NCI-H2196 treated with DMSO at 0.1 percent for 48 hours (cell line): Measurements from ENCODE around the gene EMC9.

Source experiments
- DNase-seq: peaks from one replicate; lab custom pipeline; 2025; ENCODE audit not compliant: unreplicated experiment; lab: John Stamatoyannopoulos, UW

EMC9 gene, protein sequence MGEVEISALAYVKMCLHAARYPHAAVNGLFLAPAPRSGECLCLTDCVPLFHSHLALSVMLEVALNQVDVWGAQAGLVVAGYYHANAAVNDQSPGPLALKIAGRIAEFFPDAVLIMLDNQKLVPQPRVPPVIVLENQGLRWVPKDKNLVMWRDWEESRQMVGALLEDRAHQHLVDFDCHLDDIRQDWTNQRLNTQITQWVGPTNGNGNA

DNA sequence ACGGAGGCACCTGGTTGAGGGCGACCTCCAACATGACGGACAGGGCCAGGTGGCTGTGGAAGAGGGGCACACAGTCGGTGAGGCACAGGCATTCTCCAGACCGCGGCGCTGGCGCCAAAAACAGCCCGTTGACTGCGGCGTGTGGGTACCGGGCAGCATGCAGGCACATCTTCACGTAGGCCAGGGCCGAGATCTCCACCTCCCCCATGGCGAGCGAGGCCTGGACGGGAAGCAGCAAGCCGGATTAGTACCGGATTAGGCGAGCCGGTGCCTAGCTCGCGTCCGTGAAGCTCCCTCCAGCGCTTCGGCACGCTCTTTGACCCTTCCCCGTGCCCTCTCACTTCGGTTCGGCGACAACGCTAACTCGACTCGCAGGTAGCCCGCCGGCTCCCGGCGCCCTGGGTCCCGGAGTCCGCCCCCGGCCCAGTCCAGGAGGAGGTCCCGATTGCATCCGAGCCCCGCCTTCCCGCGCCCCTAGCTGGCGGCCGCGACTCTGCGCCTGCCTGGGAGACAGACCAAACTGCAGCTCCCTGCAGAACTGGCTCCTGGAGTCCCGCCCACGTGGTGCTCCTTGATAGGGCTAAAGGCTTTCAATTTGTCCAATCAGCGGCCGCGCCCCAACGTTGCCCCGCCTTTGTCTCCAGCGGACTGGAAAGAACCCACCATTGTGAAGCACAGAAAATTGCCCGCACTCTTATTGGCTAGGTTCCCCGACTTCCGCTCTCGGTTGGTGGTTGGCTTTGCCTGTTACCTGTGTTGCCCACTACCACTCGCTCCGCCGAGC lies at the start of gene EMC9:
EMC9 (minus strand) TSS at position 495 of the 784 bp plus-strand sequence; CDS start at position 208, 287 bp downstream.
- peak; percentile 99 for DNase-seq

DNA sequence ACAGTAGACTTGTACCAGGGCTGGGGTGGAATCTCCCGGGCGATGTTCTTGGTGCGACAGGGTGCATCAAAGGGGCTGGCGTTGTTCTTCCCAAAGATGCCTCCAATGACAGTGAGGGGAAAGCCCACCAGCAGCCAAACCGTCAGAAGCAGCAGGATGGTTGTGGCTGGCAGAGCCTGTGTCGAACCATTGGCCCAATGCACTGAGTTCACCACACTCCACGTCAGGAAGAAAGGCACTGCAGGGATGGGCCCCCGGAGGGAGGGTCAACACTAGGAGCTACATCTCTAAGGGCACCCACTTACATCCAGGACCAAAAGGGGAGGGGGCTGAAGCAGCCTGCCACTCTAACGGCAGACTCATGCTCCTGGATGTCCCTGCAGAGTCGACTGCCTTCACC lies 49.0 kb upstream of the EMC9 start:
- DNase-seq: no peak

DNA sequence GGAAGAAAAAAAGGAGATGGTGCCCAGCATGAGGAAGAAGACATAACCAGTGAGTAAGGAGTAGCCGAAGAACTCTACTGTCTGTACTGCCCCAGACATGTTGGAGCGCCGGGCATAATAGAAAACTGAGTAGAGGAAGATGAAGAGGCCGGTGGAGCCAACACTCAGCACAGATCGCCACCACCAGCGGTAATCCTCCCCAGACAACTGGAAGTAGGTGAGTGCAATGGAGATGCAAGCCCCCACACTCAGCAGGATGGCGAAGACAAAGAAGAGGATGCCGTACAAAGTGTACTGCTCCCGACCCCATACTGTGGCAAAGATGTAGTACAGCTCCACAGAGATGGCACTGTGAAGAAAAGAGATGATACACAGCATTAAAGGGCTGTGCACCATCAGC lies 48.1 kb upstream of the EMC9 start:
- no peak for DNase-seq

GRCh38 chr14:24189059-24189375 lies 47.6 kb upstream of the EMC9 start:
- no peak for DNase-seq

DNA sequence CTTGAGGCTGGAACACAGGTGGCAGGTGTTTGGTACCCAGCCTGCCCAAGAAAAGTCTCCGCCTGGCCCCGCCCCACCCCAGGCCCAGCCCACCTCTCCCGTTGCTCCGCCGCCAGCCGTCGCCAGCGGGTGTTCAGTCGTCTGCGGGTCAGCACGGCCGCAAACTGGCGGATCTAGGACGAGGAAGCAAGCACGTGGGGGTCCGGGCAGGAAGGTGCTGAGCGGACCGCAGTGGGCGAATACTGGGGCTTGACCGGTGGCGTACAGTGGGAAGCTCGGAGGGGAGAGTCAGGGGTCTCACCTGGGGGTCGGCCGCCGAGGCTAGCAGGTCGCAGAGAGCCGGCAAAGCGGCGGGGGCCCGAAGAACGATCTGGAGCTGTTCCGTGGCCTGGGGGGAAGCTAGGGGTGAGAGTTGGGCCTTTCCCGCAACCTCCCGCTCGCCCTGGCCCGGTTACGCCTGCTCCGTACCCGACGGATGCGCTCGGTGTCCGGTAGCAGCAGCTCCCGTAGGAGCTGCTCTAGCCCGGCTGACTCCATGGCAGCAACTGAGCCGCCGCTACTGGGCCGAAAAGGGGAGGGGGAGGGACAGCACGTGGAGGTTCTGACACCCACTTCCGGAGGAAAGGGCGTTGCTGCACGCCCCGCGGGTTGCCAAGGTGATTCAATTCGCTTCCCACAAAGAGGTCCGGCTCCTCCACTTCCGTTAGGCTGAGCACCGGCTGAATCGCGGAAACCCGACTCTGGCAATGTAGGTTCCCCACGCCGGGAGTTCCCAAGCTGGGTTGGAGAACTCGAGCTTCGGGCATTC lies 47.1 kb upstream of the EMC9 start, which contains the start of gene IPO4:
IPO4 (minus strand) TSS at position 566 of the 808 bp plus-strand sequence; CDS start at position 537, 29 bp downstream.
- peak; percentile 98 for DNase-seq

DNA sequence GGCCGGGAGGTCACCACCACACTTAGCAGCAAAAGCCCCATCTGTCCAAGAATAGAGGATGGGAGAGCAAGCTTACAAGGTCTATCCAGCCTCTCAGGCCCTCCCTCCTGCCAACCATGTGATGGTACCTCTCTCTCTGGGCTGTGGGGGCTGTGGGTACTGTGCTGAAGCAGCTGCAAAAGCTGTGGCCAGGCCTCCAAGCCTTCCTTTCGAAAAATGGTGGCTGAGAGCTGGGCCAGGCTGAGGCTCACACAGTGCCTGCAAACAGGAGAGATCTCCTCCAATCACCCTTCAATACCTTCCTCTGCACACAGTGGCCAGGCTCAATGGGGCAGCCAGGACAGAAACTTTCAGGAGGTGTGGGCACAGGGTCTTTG lies 46.1 kb upstream of the EMC9 start:
- DNase-seq: no peak

GRCh38 chr14:24186831-24187538 lies 45.6 kb upstream of the EMC9 start:
- DNase-seq: no peak

DNA sequence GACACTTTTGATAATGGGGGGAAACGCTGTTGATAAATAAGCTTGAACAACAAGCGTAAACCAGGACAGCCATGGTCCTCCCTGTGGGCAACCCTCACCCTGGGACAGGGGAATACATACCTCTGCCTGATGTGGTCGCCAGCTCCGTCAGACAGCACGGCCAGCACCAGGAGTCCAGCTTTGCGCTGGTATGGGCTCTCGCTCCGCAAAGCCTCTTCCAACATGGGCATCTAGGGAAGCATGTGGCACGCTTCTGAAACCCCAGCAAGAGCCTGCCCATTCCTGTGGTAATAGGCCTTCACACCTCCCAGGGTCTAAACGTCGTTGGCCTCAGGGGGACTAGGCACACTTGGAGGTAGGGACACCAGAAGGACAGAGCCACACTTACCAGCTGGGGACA lies 44.4 kb upstream of the EMC9 start:
- no peak for DNase-seq

- no peak for DNase-seq
Measured at GRCh38 chr14:24185026-24185425, 43.6 kb upstream of the EMC9 start.

GRCh38 chr14:24184104-24184970 lies 42.9 kb upstream of the EMC9 start:
- no peak for DNase-seq

GRCh38 chr14:24183014-24183481 lies 41.7 kb upstream of the EMC9 start:
- DNase-seq: no peak

GRCh38 chr14:24182110-24182882 lies 40.9 kb upstream of the EMC9 start:
- no peak for DNase-seq

DNA sequence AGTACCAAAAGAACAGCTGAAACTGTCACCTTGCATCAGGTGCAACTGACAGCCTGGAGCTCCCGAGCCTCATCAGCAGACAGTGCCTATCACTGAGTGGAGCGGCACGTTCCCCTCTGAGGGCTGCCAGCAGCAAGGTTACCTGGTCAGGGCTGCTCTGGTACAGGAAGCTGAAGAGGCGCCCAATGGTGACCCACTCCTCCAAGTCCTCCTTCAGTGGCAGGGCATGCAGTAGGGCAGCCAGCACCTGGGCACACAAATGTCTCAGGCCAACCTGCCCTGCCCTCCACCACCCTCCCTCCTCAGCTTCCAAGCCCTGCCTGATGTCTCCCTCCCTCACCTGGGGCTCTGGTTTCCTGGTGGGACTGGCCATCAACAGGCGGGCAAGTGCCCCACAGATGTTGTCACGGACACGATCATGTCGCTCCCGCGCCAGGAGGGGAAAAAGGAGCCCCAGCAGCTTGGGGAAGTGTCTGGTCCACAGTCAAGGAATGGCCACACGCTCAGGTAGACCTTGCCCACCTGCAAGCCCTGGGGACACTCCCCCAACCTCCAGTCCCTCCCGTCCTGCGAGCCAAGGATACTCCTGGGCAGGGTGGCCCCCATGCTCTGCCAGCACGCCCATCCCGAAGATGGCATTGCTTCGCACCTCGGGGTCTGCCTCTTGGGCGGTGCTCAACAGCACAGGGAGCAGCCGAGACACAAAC lies 40.1 kb upstream of the EMC9 start:
- no peak for DNase-seq

DNA sequence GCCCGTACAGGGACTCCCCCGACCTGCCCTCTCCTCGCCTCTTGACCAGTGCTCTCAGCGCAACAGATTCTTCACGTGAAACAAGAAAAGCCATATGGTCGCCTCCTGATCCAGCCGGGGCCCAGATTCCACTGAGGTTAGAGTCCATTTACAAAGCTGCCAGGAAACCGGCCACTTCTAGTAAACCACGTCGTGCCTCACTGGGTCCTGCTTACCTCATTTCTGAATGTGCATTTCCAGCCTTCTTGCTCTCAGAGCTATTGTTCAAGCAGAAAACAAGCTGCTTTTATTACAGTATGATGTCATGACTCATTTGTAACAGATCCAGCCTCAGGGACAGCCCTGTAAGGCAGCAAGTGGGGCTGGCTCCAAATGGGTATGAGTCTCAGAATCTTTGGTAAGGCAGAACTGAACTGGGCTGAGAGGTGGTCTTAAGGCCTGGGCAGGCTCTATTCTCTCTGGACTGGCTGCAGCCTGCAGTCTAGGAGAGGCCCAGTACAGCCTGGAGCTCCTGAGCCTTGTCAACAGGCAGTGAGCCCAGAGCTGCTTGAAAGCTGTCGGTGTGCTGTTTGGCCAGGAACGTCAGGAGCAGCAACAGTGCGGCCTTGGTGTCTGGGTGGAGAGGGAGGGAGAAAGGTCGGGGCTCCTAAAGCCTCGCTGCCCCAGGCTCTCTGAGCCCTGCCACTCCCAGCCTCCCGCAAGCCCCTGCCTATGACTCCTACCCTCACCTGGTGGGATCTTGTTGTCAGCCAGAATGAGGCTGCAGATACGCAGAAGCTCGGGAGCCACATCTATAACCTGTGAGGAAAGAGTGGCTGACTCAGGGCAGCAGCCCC lies 38.8 kb upstream of the EMC9 start:
- peak; percentile 36 for DNase-seq

GRCh38 chr14:24179294-24179960 lies 38.0 kb upstream of the EMC9 start:
- DNase-seq: no peak

GRCh38 chr14:24178399-24179178 lies 37.2 kb upstream of the EMC9 start:
- DNase-seq: no peak

DNA sequence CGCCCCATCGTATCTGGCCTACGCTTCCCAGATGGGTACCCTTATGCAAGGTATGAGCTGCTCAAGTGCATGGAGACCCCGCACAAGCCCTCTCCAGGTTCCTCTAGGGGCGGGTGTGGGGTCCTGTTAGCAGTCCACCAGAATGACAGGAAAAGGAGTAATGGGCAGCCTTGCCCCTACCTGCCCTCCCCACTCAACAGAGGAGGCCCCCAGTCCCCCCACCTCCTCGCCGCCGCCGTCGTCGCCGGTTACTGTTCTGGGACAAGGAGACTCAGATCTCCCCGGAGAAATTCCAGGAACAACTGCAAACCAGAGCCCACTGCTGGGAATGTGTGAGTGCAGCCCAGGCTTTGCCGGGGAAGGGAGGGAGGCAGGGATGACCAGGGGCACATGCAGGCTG lies 36.5 kb upstream of the EMC9 start:
- no peak for DNase-seq
